HG03196 (cell line): Measurements from ENCODE around the gene TEX51.

Experiments
- ATAC-seq: cut with Tn5 transposase; IDR thresholded peaks from one replicate; pipeline ENCODE4 v1.9.1; 2021; ENCODE audit not compliant: unreplicated experiment

Gene TEX51

DNA sequence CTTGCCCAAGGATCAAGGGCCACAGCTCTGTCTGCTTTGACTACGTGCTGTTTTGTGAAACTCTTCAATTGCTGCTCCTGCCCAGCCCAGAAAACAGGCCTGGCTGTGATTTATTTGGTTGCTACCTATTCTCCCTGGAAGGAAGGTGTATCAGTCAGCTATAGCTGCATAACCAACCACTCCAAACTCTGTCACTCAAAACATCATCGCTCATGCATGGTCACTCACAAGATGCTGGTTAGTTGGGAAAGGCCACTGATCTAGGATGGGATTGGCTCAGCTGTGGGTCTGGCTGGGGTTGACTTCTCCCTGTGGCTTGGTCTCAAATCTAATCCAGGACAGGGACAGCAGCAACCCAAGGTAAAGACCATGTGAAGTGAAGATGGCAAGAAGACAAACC is 14.6 kb downstream of the TEX51 start:
- no peak for ATAC-seq

DNA sequence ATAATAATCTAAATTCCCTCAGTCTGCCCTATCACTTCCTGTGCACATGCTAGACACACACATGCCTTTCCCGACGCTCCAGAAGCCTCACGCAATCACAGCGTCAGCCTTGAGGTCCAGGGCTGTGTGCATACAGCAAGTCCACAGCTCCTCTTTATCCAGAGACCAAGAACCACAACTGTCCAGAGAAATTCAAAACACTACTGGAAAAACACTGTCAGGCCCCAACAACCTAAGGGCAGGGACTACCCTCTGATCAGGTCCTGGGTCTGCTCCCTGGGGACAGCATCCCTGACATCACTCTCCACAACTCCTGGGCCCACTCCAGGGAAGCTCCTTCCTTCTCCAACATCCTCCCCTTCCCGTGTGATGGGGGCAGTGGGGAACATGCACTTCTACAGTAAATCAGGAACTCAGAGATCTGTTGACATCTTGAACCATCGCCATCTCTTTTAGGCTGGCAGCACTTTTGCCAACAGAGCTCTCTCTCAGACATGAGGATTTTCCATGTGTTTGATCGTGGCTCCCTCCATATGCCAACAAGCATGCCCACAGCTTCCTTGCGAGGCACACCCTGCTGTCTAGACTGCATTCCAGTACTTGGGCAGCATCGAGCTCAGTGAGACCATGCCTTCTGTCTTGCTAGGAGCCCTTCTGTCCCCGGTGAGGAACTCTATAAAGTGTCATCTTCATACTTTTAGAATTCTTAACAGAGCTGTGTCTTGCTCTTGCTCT is 15.4 kb downstream of the TEX51 start:
- ATAC-seq = no peak

- ATAC-seq = no peak
Measured at GRCh38 chr2:126914811-126915500, 16.3 kb downstream of the TEX51 start.

GRCh38 chr2:126915903-126916302 is 17.2 kb downstream of the TEX51 start:
- no peak for ATAC-seq

DNA sequence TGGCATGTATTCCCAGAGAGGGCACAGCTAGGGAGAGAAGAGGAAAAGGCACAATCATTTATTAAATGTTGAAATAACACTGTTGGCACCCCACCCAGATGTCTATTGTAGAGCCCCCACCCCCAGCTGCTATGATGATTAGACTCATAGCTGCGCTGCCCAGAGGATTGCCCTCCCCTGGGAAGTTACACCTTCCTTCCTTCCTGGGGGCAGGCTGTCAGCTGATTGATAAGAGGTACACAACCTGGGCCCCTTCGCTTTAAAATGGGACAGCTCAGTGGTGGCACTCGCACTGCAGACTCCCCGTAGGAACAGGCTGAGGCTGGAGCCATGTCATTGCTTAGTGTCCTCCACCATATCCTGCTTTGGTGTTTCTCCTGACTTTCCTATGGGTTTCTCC is 18.1 kb downstream of the TEX51 start:
- no peak for ATAC-seq

DNA sequence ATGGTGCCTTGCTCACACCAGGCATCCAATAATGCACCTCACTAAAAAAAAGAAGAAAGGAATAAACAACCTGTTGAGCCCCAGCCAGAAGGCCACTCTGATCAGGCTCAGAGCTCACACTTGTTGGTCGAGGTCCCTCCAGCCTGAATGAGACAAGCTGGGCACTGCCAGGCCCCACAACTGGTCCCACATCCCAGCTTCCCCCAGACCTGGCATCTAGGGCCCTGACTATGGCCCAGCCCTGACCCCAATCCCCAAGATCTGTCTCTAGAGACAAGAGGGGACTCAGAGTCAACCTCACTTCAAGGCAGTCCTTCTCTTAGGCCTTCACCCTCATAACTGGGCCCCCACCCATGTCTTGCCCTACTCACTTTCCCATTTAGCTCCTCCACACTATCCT is 22.4 kb downstream of the TEX51 start:
- no peak for ATAC-seq

- ATAC-seq = no peak
Measured at GRCh38 chr2:126930970-126931590, 32.4 kb downstream of the TEX51 start.

- ATAC-seq = no peak
Measured at GRCh38 chr2:126932529-126932928, 33.8 kb downstream of the TEX51 start.

GRCh38 chr2:126932966-126933710 is 34.4 kb downstream of the TEX51 start:
- ATAC-seq = no peak

DNA sequence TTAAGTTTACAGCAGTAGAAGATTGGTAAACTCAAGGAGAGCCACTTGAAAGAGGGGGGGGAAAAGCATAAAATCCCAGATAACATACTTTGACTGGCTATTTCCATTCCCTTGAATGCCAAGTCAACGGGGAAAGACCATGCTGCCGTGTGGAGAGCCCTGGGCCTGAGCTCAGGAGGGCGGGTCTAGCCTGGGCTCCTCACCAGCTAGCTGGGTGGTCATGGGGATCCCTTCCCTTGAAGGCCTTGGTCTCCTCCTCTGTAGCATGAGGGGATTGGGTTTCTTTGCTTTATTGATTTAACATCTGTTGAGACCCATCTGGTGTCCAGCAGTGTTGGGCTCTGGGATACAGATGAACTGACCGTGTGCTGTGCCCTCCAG is 35.0 kb downstream of the TEX51 start:
- ATAC-seq = no peak

DNA sequence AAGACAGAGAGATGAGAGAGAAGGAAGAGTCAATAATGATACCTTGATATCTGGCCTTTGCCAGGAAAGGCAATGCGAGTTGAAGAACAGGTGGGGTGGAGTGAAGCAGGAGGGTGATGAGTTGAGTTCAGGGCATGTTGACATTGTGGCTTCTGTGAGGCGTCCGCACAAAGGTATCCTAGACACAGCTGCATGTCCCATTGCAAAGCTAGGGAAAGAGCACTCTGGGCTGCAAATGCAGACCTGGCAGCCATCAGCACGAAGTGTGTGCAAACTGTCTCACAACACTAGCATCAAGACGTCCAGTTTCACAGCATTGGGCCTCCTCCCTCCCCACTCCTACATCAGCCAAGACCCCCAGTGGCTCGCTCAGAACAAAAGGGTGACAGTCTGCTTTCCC is 36.1 kb downstream of the TEX51 start:
- no peak for ATAC-seq

GRCh38 chr2:126935774-126936173 is 37.1 kb downstream of the TEX51 start:
- ATAC-seq = no peak

DNA sequence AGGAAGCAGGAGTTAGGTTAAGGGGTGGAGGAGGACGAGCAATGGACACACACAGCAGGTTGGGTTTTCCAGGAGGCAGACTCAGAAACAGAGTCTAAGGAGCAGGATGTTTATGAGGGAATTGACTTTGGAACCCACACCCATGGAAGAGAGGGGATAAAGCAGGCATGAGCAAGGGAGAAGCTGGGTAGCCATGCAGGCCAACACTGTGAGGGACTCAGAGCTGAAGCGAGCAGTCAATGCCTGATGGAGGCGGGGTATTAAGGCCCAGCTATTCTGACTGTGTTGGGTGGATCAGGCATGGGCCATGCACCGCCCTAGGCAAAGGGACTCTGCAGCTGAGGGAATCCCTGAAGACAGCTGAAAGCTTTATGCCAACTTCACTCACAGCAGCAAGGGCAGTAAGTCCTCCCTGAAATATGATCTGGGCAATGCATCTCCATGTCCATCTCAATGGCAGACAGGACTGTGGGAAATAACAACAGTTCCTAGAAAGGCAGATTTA is 37.6 kb downstream of the TEX51 start:
- ATAC-seq = no peak

DNA sequence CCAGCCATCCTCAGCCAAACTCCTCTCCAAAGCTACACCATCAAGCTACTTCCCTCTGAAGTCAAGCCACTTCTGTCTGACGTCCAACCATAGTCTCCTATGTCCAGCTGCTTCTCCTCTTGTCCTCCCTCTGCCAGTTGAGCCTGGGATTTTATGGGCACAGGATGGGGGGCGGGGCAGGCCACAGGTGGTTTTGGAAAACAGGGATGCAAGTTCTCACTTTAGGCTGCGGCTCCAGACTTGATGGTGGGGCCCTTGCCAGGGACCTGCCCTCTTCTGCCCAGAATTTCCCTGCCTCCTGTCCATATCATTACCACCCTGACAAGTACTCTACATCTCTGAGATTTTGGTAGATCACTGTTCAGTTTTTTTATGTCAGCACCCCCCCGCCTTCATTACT is 41.6 kb downstream of the TEX51 start:
- ATAC-seq = no peak

GRCh38 chr2:126942427-126943203 is 43.9 kb downstream of the TEX51 start:
- no peak for ATAC-seq

- no peak for ATAC-seq
Measured at GRCh38 chr2:126943612-126944348, 45.1 kb downstream of the TEX51 start.

GRCh38 chr2:126945118-126945517 is 46.4 kb downstream of the TEX51 start:
- no peak for ATAC-seq

DNA sequence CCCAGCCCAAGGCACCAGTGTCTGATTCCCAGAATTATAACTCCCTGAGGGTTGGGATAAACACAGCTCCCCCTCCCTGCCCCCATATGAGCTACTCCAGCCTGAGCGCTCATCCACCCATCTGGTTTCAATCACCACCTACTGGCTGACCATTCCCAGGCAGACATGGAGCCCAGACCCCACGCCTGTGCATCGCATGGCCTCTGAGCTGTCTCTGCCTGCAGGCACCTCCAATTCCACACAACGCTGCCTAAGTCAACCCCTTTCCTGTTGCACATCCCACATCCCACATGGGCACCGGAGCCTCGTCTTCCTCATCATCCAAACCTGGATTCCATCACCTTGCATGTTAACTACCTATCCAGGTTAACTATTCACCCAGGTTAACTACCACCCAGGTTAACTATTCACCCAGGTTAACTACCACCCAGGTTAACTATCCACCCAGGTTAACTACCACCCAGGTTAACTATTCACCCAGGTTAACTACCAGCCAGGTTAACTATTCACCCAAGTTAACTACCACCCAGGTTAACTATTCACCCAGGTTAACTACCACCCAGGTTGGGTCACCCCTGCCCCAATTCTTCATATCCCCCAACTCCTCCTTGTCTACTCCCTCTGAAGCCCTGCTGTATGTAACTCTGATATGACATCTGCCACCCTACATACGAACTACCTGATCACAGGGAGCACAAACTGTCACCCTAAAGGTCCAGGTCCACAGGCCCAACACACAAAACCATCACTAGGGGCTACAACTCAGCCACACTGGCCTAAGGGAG is 47.8 kb downstream of the TEX51 start:
- no peak for ATAC-seq

- ATAC-seq = no peak
Measured at GRCh38 chr2:126947103-126947429, 48.4 kb downstream of the TEX51 start.
